Suppressor macrophage treated with lipopolysaccharide for 4 hours (primary cell): ENCODE measurements around the gene CHST2.
A peak's percentile ranks its signal among the peaks of the same experiment; 100 is the strongest.

Experiments
- DNase-seq: peaks from one replicate; pipeline ENCODE4 v3.0.0-alpha.2; 2020

The CHST2 gene

DNA sequence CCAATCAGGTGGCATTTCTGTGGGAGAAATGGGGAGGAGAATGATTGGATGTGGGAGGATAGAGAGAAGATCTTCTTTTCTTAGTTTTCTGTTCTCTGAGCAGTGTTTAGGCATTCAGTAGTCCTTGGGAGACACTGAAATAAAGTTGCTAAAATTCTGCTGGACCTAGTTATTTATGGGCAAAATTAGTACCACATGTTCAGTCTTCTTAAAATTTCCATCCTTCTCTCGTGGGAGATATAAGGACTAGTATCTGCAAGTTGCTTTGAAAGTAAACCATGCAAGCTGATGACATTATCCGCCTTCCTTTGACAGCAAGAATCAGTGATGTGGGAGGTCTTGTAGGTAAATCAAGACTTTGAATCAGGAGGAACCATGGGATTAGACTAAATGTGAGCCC is 19.9 kb upstream of the CHST2 start:
- DNase-seq: no peak

DNA sequence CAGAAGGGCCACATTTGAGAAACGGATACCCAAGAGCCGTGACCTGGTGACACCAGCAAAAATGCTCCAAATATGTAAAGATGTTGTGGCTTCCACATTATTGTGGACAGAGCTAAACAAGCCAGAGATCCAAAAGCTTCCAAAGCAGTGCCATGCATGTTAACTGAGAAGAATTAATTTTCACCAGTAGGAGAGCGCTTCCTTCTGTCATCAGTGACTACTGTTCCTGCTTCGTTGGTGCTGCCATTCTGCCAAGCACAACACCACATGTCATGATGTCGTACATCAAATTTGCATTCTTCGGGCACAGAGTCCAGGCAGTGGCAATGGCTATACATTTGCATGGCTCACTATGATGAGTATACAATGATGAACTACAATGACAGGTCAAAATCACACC is 19.1 kb upstream of the CHST2 start:
- DNase-seq: no peak

DNA sequence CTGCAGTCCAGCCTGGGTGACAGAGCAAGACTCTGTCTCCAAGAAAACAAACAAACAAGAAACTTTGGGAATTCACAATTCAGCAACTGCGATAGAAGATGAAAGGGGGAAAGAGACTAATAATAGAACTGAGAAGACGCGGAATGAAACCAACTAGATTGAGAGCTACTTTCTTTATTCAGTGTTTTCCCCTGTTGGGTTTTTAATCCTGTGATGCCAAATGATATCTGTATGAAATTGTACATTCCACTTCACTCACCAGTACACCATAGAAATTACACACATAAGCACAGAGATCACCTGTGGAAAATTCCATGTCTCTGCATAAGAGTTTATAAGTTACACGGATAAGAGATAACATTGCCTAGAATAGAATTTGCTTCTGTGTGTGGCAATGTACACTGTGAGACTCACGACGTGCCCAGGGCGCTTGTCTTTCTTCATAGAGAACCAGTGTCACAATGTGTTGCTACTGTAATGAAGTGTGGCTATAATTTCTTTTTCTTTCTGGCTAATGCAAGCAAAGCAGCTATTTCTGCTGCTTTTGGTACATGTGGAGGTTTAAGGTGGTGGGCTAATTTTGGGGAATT is 17.7 kb upstream of the CHST2 start:
- no peak for DNase-seq

DNA sequence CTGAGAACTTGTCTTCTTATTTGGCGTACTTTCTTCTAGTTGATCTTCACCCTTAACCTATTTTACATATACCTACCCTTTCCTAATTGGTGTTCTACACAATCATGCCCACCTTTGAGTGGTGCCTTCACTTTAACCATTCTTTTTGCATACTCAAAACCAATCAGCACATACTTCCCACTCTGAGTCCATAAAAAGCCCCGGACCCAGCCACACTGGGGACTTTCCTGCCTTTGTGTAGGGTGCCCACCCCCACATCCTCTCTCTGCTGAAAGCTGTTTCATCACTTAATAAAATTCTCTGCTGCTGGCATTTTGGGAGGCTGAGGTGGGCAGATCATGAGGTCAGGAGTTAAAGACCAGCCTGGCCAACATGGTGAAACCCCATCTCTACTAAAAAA is 15.9 kb upstream of the CHST2 start:
- DNase-seq: peak; percentile 23

DNA sequence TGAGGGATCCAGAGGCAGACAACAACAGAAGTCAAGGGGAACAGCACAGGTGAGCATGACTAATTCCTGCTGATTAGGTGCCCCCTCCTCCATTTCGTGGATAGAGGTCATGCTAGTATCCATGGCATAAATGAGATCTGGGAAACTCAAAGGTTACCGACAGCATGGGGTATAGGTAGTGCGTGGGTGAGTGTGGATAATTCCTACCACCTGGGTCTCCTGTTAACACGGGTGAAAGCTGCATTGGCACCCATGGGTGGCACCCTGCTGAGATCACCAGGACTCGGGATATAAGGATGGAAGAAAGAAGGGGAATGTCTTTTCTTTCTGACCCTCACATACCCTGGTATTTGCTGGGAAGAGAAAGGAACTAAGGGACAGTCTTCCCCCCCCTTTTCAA is 14.4 kb upstream of the CHST2 start:
- no peak for DNase-seq

DNA sequence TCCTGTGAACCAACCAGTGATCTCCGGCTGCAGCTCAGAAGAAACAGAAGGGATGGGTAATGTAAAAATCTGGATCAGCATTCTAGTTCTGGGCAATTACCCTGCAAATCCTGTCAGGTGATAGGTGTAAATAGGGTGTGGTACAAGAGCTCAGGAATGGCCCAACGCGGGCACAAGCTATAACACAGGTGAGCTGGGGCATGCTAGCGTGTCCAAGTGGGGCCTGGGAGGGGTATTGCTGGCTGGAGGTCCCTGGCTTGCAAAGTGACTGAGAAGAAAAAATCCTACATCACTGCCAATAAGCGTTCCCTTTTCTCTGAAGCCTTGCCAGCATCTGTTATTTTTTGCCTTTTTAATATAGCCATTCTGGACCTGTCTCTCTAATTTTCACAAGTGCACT is 9.7 kb upstream of the CHST2 start:
- DNase-seq: no peak

DNA sequence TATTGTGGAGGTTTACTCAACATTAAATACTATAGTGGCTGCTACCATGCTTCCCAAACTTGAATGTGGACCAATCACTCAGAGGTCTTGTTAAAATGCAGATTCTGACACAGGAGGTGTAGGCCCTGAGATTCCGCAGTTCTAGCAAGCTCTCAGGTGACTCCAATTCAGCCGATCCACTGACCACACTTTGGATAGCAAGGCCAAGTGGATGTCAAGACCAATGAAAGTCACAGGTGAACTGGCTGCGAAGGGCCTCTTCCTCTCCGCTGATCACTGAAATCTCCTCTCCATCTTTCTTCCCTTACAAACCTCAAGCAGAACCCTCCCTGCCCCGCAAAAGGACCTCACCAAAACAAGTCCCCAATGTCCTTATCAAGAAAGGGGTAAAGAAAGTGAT is 9.2 kb upstream of the CHST2 start:
- no peak for DNase-seq

DNA sequence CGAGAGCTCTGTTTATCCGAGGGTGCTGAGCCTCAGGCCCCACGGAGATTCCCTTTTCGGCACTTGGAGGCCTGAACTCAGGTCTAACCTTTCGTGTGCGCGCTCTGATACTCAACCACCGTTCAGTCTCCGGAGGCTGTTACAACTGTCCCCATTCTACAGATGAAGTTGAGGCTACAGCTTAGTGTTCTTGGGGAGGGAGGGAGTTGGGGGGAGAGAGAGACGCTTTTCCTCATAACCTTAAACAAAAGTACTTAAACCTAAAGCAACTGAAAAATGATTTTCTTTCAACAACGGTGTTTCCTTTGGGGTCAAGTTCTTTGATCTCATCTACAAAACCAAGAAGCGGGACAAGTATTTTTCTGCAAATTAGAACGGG is 952 bp upstream of the CHST2 start:
- no peak for DNase-seq

DNA sequence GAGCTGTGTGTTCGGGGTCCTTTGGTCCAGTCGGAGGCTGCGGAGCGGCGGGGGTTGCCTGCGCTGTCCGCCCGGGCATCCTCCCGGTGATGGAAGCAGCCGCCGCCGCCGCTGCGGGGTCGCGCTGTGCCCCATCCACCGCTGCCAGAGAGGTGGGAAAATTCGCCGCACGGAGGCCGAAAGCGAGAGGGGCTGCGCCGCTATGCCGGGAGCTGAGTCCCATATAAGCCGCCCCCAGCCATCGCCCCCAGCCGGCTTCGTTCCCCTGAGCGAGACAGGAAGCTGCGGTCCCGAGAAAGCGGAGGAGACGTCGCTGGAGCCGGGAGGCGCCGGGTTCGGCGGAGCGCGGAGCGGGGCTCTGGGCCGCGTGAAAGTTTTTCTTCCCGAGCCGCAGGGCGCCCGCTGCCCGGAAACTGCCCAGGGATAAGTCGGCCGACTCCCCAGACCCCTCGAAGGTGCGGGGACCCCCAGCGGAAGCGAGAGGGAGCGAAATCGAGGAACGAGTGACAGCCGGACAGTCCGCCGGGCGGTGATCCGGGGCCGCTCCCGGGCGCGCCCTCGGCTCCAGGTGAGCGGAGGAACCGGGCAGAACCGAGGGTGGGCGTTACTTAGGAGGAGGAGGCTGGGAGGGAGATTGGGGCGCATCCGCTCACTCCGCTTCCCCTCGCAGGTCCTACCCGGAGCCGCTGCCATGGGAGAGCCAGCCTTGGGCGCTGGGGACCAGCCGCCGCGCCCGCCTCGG is 574 bp downstream of the CHST2 start:
- peak; percentile 30 for DNase-seq

DNA sequence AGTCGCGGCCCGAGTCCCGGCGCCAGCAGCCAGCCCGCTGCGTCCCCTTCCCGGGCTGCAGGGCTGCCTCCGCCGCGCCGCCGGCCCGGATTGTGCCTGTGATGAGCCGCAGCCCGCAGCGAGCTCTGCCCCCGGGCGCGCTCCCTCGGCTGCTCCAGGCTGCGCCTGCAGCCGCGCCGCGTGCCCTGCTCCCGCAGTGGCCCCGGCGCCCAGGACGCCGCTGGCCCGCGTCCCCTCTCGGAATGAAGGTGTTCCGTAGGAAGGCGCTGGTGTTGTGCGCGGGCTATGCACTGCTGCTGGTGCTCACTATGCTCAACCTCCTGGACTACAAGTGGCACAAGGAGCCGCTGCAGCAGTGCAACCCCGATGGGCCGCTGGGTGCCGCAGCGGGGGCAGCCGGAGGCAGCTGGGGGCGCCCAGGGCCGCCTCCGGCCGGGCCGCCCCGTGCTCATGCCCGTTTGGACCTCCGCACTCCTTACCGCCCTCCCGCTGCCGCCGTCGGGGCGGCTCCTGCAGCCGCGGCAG is 1.2 kb downstream of the CHST2 start:
- DNase-seq: peak; percentile 53

DNA sequence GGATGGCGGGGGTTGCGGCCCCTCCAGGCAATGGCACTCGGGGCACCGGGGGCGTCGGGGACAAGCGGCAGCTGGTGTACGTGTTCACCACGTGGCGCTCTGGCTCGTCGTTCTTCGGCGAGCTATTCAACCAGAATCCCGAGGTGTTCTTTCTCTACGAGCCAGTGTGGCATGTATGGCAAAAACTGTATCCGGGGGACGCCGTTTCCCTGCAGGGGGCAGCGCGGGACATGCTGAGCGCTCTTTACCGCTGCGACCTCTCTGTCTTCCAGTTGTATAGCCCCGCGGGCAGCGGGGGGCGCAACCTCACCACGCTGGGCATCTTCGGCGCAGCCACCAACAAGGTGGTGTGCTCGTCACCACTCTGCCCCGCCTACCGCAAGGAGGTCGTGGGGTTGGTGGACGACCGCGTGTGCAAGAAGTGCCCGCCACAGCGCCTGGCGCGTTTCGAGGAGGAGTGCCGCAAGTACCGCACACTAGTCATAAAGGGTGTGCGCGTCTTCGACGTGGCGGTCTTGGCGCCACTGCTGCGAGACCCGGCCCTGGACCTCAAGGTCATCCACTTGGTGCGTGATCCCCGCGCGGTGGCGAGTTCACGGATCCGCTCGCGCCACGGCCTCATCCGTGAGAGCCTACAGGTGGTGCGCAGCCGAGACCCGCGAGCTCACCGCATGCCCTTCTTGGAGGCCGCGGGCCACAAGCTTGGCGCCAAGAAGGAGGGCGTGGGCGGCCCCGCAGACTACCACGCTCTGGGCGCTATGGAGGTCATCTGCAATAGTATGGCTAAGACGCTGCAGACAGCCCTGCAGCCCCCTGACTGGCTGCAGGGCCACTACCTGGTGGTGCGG is 1.9 kb downstream of the CHST2 start:
- DNase-seq: peak; percentile 73

DNA sequence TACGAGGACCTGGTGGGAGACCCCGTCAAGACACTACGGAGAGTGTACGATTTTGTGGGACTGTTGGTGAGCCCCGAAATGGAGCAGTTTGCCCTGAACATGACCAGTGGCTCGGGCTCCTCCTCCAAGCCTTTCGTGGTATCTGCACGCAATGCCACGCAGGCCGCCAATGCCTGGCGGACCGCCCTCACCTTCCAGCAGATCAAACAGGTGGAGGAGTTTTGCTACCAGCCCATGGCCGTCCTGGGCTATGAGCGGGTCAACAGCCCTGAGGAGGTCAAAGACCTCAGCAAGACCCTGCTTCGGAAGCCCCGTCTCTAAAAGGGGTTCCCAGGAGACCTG is 2.5 kb downstream of the CHST2 start:
- DNase-seq: no peak

DNA sequence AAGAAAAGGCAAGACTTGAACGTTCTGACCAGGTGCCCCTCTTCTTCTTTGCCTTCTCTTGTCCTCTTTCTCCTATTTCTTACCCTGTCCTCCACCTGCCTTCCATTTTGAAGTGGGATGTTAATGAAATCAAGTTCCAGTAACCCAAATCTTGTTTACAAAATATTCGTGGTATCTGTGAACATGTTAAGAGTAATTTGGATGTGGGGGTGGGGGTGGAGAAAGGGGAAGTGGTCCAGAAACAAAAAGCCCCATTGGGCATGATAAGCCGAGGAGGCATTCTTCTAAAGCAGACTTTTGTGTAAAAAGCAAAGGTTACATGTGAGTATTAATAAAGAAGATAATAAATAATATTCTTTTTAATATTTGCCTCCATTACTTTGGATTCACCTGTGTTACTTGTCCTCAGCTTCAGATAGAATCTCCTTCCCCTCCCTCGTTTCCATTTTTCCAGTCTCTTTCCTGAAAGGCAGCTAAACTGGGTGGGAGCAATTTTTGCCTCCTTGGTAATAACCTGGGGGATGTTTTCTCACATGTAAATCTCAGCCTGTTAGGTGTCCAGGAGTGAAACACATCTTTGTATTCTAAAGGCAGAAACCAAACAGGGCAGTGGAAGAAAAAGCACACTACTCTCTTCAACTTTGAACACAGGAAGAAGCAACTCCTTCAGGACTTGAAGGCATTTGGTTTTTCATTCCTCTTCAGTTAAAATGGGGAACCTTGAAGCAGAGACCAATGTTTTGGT is 3.2 kb downstream of the CHST2 start:
- DNase-seq: peak; percentile 55

DNA sequence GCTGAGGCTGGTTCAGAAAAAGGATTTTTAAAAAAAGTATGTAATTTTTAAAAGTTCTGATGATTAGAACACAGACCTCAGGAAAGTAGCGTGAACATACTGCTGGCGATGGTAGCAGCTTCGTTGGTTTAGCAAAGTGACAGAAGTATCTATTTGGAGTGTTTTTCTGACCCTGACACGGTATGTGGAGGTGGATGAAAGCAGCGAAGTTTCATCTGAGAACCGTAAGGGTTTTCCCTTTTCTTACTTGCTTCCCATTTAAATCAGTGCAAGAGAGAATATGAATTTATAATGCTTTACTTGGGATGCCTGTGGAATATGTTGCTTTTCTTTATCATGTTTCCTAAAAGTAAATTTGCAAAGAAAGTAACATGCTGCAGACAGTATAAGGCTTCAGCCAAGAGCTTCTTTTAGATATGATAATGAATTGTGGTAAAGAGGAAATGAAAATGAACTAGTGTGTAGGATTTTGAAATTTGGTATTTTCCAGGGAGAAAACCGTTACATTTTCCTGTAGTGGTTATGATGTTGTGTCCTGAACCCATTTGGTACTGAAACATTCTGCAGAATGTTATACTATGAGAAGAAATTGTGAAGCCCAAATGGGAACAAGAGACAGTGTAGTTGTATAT is 3.9 kb downstream of the CHST2 start:
- DNase-seq: peak; percentile 79

DNA sequence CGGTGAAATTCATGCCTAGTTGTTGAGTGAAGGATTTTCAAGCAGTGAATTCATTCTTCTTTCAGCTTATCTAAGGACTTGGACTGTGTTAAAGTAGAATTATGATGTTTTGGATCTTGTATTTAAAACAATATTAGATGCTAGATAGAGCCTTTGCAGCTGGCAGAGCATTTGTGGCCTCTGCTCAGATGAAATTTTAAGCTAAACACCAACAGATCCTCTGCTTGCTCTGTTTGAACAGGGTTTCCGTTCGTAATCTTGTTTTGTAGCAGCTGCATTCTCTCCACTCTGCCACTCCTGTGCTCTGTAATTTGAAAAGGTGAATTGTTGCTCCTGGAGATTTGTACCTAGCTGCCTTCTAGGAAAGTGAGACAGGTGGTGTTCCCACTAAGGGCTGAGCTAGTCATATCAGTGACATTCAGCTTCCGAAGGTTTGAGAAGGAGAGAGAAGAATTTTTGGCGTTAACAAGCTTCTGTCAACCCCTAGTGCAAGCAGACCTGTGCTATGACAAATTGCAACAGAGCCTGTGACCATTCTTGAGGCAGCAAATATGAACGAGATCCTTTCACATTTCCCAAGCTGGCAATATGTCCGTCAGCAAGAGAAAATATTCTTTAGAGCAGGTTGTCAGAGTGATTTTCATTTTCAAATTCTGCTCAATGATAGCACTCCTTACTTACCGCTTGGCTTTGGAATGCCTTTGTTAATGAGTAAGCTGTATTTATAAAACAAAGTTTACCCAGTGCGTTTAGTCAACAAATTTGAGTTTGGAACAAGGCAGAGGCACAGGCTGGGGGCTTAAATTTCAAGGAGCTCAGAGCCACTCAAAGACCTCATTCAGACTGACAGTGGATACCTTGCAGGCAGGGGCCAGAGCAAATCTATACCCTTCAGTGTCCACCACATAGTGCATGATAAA is 5.3 kb downstream of the CHST2 start:
- no peak for DNase-seq

DNA sequence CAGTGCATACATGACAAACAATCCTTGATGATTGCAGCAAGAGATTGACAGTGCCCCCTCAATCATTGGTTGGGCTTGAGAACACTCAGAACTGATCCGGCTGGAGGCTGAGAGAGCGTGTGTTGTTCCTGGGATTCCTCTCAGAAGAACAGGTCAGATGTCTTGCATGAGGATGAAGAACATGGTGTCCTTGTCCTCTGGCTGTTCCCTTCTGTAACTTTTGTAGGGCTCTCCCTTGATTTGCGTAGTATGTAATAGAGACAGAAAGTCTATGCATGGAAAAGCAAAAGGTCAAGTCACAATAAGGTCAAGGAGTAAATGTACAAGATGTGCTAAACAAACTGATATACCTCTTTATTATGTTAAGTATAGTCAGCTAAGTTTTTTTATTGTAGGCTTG is 8.2 kb downstream of the CHST2 start:
- DNase-seq: no peak

DNA sequence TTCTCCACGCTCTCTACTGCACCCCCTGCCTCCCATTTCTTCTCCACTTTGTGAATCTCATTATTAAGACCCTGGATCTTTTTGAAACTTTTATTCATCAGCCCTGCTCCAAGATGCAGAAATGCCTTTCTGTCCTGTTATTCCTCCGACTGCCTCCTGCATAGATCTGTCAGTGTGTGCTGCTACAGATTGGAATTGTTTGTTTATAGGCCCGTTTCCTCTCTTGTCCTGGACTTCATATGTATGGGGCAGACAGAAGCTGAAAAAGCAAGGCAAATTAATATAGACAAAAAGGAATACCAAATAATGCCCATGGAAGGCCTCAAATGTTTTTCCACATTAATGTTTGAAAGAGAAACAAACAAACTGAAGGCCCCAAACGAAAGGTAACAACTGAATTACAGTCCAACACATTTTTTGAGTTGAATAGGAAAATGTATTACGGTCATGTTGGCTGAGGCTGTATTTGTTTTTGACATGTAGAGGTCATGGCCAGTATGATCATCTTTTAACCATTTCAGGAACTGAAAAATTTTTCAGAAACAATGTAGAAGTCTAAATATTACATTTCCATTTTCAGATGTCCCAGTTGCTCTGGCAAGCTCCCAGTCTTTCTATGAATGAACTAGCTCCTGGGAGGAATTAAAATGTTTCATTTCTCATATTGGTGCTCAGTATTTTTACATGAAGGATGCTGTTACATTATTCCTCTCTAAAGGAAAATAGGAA is 8.8 kb downstream of the CHST2 start:
- no peak for DNase-seq

DNA sequence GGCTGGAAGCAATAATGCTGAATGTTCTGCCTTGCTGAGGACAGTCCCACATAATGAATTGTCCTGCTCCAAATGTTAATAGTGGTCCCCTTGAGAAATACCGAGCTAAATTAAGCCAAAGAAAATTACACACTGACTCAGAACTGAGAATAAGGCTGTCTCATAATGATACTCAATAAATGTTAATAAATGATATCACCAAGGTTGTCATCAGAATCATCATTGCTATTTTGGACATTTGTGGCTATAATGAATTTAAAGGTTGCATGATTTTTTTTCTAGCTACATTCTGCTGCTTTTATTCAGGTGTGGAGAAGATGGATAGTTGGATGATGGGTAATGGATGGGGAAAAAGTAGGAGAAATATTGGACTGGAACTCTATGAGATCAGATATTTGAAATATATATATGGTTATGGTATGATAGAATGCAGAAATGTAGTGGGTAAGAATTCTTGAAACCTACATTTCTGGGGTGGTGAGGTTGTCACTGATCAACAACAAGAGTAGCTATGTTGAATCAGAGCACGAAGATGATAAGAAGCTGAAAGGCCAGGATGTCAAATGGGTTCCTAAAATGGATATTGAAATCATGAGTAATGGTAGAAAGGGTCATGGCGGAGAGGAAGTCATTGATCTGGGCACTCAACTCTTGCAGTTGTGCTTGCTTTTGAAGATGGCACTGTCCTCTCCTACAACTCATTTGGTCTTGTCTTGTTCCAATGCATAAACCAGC is 12.8 kb downstream of the CHST2 start:
- no peak for DNase-seq

DNA sequence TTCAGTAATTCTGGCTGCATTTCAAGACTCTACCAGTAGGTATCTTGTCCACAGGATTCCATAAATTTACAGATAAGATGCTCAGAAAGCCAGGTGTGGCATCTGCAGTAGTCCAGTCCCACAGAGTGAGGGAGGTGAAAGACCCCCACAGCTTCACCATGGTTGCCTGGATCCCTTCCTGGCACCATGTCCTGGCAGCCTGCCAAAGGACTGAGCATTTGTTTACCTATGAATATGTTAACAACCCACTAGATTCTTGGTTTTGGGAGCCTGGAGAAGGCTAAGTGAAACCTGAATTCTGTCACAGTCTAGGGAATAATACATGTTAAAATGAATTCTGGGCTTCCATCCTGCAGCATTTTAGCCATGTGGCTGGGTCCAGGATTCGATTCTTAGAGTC is 14.9 kb downstream of the CHST2 start:
- DNase-seq: no peak

DNA sequence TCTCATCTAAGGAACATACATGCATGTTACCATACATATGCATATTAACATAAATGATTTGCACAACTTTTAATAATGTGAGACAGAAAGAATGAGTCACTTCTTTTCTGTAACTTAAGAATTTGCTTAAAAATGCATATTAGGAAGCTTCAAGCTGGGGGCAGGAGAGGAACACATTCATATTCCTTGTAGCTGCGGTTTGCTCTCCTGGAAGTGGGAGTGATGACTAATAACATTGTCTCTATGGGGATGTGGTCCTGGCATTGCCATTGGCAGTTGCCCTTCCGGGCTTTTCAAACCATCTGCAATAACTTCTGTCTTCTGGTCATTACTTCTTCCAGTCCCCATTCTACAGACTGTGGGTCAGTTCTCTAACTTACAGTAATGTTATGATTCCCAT is 15.6 kb downstream of the CHST2 start:
- peak; percentile 95 for DNase-seq
